GM19023 (cell line): ENCODE data around the gene P2RX6.
A peak's percentile ranks its signal among the peaks of the same experiment; 100 is the strongest.

ENCODE experiments used
- ATAC-seq: cut with Tn5 transposase; IDR thresholded peaks from one replicate; pipeline ENCODE4 v1.9.1; 2021; ENCODE audit warnings: mild to moderate bottlenecking, moderate library complexity; ENCODE audit not compliant: unreplicated experiment

P2RX6 gene

DNA sequence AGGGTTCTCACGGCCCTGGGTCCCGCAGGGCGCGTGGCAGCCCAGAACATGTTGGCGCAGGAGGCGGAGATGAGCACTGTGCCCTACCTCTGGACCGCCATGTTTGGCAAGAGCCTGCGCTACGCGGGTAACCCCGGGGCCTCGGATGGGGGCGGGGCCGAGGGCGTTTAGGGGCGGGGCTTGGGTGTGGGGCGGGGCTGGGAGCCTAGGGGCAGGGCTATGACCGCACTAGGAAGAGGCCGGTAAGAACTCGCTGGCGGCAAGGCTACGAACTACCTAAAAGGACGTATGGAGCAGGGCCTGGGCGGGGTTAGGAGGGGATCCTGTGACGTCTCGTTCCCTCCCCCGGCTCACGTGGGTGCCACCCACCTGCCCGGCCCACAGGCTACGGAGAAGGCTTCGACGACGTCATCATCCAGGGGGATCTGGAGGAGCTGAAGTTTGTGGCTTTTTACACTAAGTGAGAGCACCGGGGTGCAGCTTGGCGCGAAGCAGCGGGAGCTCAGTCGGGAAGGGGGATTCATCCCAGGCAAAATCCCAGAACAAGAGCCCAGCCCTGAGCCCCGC is 35.6 kb upstream of the P2RX6 start:
- ATAC-seq = no peak

DNA sequence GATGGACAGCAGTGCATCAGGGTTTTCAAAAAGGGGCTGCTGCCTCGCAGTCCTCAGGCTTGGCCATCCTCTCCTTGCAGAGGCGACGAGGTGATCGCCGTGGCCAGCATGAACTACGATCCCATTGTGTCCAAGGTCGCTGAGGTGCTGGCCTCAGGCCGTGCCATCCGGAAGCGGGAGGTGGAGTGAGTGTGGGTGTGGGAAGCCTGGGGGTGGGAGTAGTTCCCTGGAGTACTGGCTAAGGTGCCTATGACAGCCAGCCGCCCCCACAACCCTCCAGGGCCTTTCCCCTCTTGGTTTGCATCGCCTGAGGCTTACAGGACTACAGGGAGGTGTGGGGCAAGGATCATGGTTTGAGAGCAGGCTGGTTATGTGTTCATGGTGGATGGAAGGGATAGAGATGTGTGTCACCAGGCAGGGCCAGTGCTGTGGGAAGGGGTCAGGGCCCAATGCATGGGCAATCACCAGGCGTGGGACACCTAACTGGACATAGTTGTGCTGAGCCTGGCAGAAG is 35.0 kb upstream of the P2RX6 start:
- ATAC-seq = no peak

- ATAC-seq = no peak
Observed at GRCh38 chr22:20980523-20980922, 34.4 kb upstream of the P2RX6 start.

DNA sequence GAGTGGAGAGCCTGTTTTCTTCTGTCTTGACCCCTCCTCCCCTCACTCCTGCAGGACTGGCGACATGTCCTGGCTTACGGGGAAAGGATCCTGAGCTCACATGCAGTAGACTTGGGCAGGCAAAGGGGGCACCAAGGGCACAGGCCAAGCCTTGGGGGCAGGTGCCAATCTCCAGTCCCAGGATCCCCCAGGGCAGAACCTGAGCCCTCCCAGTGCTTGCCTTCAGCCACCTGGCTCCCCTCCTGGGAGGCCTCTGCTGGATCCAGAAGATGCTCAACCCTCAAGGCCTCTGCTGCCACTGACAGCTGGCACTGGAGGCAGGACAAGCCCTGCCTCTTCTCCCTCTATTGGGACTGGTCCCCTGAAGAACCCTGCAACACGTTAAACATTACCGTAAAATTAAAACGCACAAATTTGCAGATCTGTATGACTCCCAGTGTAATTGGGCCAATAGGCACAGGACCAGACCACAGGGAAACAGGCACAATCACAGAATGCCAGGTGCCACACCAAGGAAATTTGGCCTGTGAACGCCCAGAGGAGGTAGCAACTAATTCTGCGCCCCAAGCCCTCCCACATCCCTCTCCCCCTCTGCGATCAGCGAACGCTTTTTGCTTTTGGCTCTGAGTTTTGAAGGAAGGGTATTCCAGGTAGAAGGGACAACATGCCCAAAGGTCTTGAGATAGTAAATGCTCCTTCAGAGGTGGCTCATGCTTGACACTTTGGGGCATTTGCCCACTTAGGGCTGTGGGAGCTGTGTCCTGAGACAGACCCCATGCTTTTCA is 33.8 kb upstream of the P2RX6 start:
- ATAC-seq = no peak

GRCh38 chr22:20981787-20982562 is 33.0 kb upstream of the P2RX6 start, which contains the start of gene LZTR1:
LZTR1 (plus strand) TSS chr22:20982297; CDS start chr22:20982372, 75 bp downstream.
- ATAC-seq = peak; percentile 78

GRCh38 chr22:20982563-20982882 is 32.4 kb upstream of the P2RX6 start:
- no peak for ATAC-seq

DNA sequence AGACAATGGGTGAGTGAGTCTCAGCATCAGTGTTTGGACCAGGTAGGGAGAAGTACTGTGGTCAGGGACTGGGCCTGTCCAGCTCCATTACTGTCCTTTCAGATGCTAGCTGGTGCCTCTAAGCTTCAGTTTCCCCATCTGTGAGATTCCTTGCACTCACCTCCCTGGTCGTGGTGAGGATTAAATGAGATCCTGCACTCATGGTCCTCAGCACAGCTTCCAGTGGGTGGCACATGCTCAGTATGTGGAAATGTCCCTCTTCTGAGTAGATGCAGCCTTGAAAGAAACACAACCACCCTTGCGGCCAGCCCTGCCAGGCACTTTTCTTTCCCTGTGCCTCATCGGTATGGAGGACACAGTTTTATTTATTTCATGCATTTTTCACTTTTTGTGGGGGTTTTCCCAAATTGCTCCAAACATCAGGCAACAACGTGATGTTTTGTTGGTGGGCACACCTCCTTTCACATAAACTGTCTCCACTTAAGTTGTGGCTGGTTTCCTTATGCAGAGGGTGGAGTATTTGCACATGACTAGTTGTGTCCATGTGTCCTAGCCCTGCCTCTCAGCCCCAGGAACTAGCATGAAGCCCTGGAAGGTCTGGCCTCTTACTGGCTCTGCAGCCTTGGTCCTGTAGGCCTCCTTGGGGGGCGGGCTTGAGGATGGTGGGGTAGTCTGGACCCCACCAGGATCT is 31.7 kb upstream of the P2RX6 start:
- no peak for ATAC-seq

DNA sequence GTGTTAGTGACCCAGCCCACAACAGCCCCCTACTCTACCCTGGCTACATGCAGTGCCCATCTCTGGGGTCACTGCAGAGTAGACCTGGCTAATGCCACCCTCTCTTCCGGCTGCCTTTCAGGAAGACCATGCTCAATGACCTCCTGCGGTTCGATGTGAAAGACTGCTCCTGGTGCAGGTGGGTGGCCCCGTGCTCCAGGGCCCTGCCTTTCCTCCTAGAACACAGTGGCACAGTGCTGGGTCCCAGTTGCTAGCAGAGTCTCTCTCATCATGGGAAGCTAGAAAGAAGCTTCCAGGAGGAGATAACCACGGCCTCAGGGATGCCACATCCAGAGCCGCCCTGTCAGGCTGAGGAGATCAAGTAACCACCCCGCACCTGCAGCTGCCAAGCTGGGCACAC is 29.2 kb upstream of the P2RX6 start:
- ATAC-seq = no peak

- no peak for ATAC-seq
Observed at GRCh38 chr22:20986365-20986764, 28.6 kb upstream of the P2RX6 start.

DNA sequence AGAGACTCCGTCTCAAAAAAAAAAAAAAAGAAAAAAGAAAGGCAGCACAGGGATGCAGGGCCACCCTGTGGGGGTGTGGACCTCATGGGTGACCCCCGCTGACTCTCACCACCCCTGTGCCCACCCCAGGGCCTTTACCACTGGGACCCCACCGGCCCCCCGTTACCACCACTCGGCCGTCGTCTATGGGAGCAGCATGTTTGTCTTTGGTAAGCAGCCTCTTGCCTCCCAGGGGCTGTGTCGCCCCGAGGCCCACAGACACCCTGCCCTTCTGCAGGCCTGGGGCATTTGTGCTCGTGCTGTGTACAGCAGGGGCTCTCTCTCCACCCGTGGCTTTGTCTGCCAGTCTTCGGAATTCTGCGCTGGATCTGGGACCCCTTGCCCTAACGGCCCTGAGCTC is 27.6 kb upstream of the P2RX6 start:
- no peak for ATAC-seq

- ATAC-seq = no peak
Observed at GRCh38 chr22:20988573-20989322, 26.2 kb upstream of the P2RX6 start.

GRCh38 chr22:20989323-20990138 is 25.4 kb upstream of the P2RX6 start:
- ATAC-seq = no peak

DNA sequence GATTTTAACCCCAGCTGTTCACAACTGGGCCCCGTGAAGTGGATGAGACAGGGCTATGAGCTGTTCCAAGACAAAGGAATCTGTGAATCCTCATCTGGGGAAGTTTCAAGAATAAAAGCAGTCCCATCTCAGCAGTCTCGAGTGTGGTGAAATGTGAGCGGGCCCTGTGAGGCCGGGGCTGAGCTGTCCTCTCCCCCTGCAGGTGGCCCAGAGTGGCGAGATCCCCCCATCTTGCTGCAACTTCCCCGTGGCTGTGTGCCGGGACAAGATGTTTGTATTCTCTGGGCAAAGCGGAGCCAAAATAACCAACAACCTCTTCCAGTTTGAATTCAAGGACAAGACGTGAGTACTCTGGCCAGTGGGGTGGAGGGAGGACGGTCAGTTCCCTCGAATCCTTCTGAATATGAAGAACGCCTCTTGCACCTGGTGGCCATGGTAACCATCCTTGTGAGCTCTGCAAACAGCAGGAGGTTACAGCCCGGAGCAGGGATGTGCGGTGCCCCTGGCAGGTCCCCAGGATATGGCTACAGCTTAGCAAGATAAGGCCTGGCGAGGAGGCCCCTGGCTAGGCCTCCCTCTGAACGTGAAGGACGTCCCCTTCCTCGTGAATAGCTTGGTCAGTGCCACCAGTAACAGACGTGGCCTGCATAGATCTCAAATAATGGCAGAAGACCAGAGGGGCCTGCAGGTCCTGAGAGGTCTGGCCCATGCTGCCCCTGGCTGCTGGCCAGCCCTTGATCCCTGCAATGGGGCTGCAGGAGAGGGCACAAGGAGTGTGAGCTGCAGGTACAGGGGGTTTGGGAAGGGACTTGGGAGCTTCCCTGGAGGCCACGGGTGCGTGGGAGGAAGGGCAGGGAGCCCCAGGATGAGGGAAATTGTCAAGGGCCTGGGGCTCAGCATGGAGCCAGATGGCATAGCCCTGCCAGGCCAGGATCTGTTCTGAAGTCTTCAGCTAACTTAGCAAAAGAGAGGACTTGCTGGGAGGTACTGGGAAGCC is 24.5 kb upstream of the P2RX6 start:
- no peak for ATAC-seq

- no peak for ATAC-seq
Observed at GRCh38 chr22:20991252-20992055, 23.5 kb upstream of the P2RX6 start.

- ATAC-seq = no peak
Observed at GRCh38 chr22:20992056-20992442, 22.9 kb upstream of the P2RX6 start.

- ATAC-seq = no peak
Observed at GRCh38 chr22:20992456-20993303, 22.3 kb upstream of the P2RX6 start.
